ENCODE data around the gene COL21A1.
"Not testable (repeated sequence)": the region's sequence is repeated elsewhere in the genome, so short reads cannot be mapped to it uniquely, and the experiment has no call there.

The COL21A1 gene

GRCh38 chr6:56021943-56022342 is 225.4 kb downstream of the COL21A1 start:
- in situ Hi-C loops (cut with MboI; ENCODE audit: low sequenced_read_pairs): no loop called here

- in situ Hi-C loops (cut with MboI; ENCODE audit: low sequenced_read_pairs): no loop called here
These were observed 227.4 kb downstream of the COL21A1 start for GRCh38 chr6:56019973-56020372.

- in situ Hi-C loops (cut with MboI; ENCODE audit: low sequenced_read_pairs): no loop called here
These were observed 230.2 kb downstream of the COL21A1 start for GRCh38 chr6:56017198-56017597.

- in situ Hi-C loops (cut with MboI; ENCODE audit: low sequenced_read_pairs): not testable (repeated sequence)
These were observed 233.3 kb downstream of the COL21A1 start for GRCh38 chr6:56014039-56014438.

- in situ Hi-C loops (cut with MboI; ENCODE audit: low sequenced_read_pairs): no loop called here
These were observed 237.7 kb downstream of the COL21A1 start for GRCh38 chr6:56009636-56010035.
